Vagina (tissue), 2 donors: ENCODE results near the gene ZNF320.
"Not testable (repeated sequence)": the region's sequence is repeated elsewhere in the genome, so short reads cannot be mapped to it uniquely, and the experiment has no call there.

ENCODE experiments used
- CTCF ChIP-seq, 3 experiments: fragments of 450-650 bp in 2 of 3; fragments of 200-600 bp in 1 of 3; sonication (generic) in 1 of 3; IDR thresholded peaks; one replicate each; pipeline ENCODE4 v1.5.1; 2017 to 2019; ENCODE audit warnings: antibody characterized with exemption in 3 of 3, mild to moderate bottlenecking in 2 of 3, moderate library complexity in 2 of 3
- POLR2AphosphoS5 ChIP-seq, 2 donors: sonication (generic); formaldehyde crosslinking; IDR thresholded peaks; one replicate each; pipeline ENCODE4 v1.9.0; 2017; ENCODE audit warnings: antibody characterized with exemption in 2 of 2, mild to moderate bottlenecking in 2 of 2, low read depth in 1 of 2; ENCODE audit not compliant: insufficient read depth in 1 of 2

GRCh38 chr19:52904052-52904780 lies 6.8 kb upstream of the ZNF320 start:
- TF ChIP-seq CTCF (IDR thresholded peaks at IDR 0.05); POLR2AphosphoS5 (IDR thresholded peaks at IDR 0.05; ENCODE audit: insufficient read depth in 1 of 2, low read depth in 1 of 2): not testable (repeated sequence)
